ENCODE data around the gene LAMC1. TPM values are rescaled to one million over a fixed set of nuclear protein-coding genes. Genes with fewer than 3 reads are reported as not detected.

LAMC1 gene
- total and polyA plus RNA-seq, 2 experiments from 2014 or later = 18.4 to 116 TPM

- TF ChIP-seq, protein P1, sequence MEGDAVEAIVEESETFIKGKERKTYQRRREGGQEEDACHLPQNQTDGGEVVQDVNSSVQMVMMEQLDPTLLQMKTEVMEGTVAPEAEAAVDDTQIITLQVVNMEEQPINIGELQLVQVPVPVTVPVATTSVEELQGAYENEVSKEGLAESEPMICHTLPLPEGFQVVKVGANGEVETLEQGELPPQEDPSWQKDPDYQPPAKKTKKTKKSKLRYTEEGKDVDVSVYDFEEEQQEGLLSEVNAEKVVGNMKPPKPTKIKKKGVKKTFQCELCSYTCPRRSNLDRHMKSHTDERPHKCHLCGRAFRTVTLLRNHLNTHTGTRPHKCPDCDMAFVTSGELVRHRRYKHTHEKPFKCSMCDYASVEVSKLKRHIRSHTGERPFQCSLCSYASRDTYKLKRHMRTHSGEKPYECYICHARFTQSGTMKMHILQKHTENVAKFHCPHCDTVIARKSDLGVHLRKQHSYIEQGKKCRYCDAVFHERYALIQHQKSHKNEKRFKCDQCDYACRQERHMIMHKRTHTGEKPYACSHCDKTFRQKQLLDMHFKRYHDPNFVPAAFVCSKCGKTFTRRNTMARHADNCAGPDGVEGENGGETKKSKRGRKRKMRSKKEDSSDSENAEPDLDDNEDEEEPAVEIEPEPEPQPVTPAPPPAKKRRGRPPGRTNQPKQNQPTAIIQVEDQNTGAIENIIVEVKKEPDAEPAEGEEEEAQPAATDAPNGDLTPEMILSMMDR (conservative IDR thresholded peaks at IDR 0.05; ENCODE audit: low read depth in 2 of 2) = no peak
- no peak for TF ChIP-seq EZH2 (IDR thresholded peaks at IDR 0.05; ENCODE audit: low read depth, unreplicated experiment)
Observed at GRCh38 chr1:183000167-183000962, 22.9 kb upstream of the LAMC1 start (continued).

DNA sequence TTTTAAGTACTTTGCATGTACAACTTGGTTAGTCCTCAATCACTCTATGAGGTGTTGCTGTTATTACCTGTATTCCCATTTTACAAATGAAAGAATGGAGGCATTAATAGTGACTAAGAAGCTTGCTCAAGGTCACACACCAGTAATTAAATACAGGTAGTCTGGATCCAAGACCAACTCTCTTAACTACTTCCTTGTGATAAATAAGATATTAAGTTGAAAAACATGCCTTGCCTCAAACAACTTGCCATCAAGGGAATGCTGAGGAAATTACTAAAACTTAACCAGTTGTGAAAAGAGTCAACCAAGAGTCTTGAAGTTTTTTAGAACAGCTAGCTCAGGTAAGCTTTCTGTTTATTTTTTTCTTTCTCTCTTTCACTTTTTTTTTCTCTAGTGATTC, 21.0 kb upstream of the LAMC1 start:
- Histone ChIP-seq H3K79me2 (replicated peaks; ENCODE audit: insufficient read depth) (no peaks in the 10 kb centered on the region), H3K36me3 (ENCODE audit: insufficient read depth) (no peaks in the 10 kb centered on the region), H3F3A (replicated peaks; ENCODE audit: low read depth) (no peaks in the 10 kb centered on the region), H3K27me3 (ENCODE audit: insufficient read depth) (no peaks in the 10 kb centered on the region), H3K4me1 (ENCODE audit: insufficient read depth) (no peaks in the 10 kb centered on the region), H3K9me2 (ENCODE audit: insufficient read depth) (0 out of 2 replicates have a peak, but pooled peaks cover 3% of the 10 kb centered on the region), H3K4me3 (no peak overlapping the region), H3K4me2 (no peak overlapping the region), H4K20me1 (replicated peaks; ENCODE audit: insufficient read depth) (no peaks in the 10 kb centered on the region), H2AFZ (no peak overlapping the region), H3K27ac (ENCODE audit: low read depth) (no peak overlapping the region)
- Mint-ChIP-seq H3K4me1 (no peaks in the 10 kb centered on the region; the same call in 2 of the 3 replicates), H3K4me3 (no peak overlapping the region), H3K27ac (no peak overlapping the region), H3K9me3 (0 out of 3 replicates have a peak, but pooled peaks cover 3% of the 10 kb centered on the region), H3K36me3 (ENCODE audit: low read depth) (no peaks in the 10 kb centered on the region; the same call in 2 of the 3 replicates), H3K27me3 (ENCODE audit: insufficient read depth, low read depth, poor library complexity) (no peaks in the 10 kb centered on the region)
- TF ChIP-seq CREB1 (CRISPR knock-in tag; IDR thresholded peaks at IDR 0.05; ENCODE audit: low read depth) (no peak), POLR2AphosphoS5 (IDR thresholded peaks at IDR 0.05; ENCODE audit: low read depth) (no peak)
- TF ChIP-seq, protein P2, sequence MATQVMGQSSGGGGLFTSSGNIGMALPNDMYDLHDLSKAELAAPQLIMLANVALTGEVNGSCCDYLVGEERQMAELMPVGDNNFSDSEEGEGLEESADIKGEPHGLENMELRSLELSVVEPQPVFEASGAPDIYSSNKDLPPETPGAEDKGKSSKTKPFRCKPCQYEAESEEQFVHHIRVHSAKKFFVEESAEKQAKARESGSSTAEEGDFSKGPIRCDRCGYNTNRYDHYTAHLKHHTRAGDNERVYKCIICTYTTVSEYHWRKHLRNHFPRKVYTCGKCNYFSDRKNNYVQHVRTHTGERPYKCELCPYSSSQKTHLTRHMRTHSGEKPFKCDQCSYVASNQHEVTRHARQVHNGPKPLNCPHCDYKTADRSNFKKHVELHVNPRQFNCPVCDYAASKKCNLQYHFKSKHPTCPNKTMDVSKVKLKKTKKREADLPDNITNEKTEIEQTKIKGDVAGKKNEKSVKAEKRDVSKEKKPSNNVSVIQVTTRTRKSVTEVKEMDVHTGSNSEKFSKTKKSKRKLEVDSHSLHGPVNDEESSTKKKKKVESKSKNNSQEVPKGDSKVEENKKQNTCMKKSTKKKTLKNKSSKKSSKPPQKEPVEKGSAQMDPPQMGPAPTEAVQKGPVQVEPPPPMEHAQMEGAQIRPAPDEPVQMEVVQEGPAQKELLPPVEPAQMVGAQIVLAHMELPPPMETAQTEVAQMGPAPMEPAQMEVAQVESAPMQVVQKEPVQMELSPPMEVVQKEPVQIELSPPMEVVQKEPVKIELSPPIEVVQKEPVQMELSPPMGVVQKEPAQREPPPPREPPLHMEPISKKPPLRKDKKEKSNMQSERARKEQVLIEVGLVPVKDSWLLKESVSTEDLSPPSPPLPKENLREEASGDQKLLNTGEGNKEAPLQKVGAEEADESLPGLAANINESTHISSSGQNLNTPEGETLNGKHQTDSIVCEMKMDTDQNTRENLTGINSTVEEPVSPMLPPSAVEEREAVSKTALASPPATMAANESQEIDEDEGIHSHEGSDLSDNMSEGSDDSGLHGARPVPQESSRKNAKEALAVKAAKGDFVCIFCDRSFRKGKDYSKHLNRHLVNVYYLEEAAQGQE (IDR thresholded peaks at IDR 0.05; ENCODE audit: unreplicated experiment) = no peak
- DNase-seq (ENCODE audit: low spot score) (no peak), ATAC-seq (no peak)

DNA sequence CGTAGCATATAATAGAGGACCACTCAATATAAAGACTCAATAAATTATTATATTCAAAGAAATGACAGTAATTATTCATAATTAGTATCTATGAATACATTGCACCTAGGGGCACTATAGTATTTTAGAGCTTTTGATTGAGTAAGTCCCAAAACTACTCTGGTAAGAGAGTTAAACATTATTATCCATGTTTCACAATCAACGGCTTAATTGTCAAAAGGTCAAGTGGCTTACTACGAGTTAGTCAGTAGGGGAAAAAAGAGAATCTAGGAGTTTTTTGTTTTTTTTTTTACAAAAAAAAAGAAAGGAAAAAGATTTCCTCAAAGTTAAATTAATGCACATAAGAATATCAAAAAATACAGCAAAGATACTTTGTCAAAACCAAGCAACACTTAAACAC, 20.4 kb upstream of the LAMC1 start:
- DNase-seq (ENCODE audit: low spot score) (no peak), ATAC-seq (no peak)
- H3K27me3 Mint-ChIP-seq (ENCODE audit: insufficient read depth, low read depth, poor library complexity) = no peaks in the 10 kb centered on the region
- Histone ChIP-seq H3F3A (replicated peaks; ENCODE audit: low read depth) (no peaks in the 10 kb centered on the region), H3K4me1 (ENCODE audit: insufficient read depth) (no peaks in the 10 kb centered on the region), H3K27me3 (ENCODE audit: insufficient read depth) (no peaks in the 10 kb centered on the region), H3K9me2 (ENCODE audit: insufficient read depth) (0 out of 2 replicates have a peak, but pooled peaks cover 3% of the 10 kb centered on the region), H3K79me2 (replicated peaks; ENCODE audit: insufficient read depth) (no peaks in the 10 kb centered on the region), H3K27ac (ENCODE audit: low read depth) (no peak overlapping the region), H4K20me1 (replicated peaks; ENCODE audit: insufficient read depth) (no peaks in the 10 kb centered on the region), H3K4me2 (no peak overlapping the region), H3K4me3 (no peak overlapping the region), H3K36me3 (ENCODE audit: insufficient read depth) (no peaks in the 10 kb centered on the region), H2AFZ (no peak overlapping the region)
- H3K4me1 Mint-ChIP-seq = no peaks in the 10 kb centered on the region; the same call in 2 of the 3 replicates
- H3K27ac Mint-ChIP-seq = no peak overlapping the region
- H3K36me3 Mint-ChIP-seq (ENCODE audit: low read depth) = no peaks in the 10 kb centered on the region; the same call in 2 of the 3 replicates
- no peak overlapping the region for H3K4me3 Mint-ChIP-seq
- H3K9me3 Mint-ChIP-seq = 0 out of 3 replicates have a peak, but pooled peaks cover 3% of the 10 kb centered on the region
- TF ChIP-seq ETS1 (IDR thresholded peaks at IDR 0.05) = no peak
- no peak for TF ChIP-seq POLR2AphosphoS5 (IDR thresholded peaks at IDR 0.05; ENCODE audit: low read depth)

Measured in GM23338 (cell line).